Common myeloid progenitor, CD34-positive (primary cell): ENCODE data around the gene CHST10.

ENCODE experiments used
- CTCF ChIA-PET: fragments of 350-600 bp; sonication (Branson Sonifier 250); formaldehyde crosslinking; loops from one replicate; lab custom pipeline; 2021; ENCODE audit warnings: antibody characterized with exemption; lab: Charles Lee
- POLR2A ChIA-PET: fragments of 350-600 bp; sonication (Branson Sonifier 250); formaldehyde crosslinking; loops from one replicate; lab custom pipeline; 2021; ENCODE audit warnings: antibody characterized with exemption; lab: Charles Lee
- DNase-seq, 3 donors: peaks; one replicate each; pipeline versions ENCODE4 v3.0.0 to v3.0.0-alpha.2; 2013
- H3K27ac ChIP-seq, 2 experiments: 1 replicate in 1 of 2; 2 replicates in 1 of 2; pipeline ENCODE4 v1.7.0; 2013; ENCODE audit warnings: inconsistent platforms in 2 of 2, low read length in 2 of 2, mild to moderate bottlenecking in 2 of 2, low read depth in 1 of 2, moderate library complexity in 1 of 2; ENCODE audit not compliant: severe bottlenecking in 2 of 2, insufficient read depth in 1 of 2, poor library complexity in 1 of 2
- H3K27me3 ChIP-seq, 5 experiments: replicated peaks in 2 of 5; 1 replicate in 3 of 5; 2 replicates in 2 of 5; pipeline versions ENCODE4 v1.6.1 to v1.7.0; 2013; ENCODE audit warnings: low read length in 4 of 5, mild to moderate bottlenecking in 2 of 5, moderate library complexity in 2 of 5, inconsistent platforms in 1 of 5; ENCODE audit not compliant: insufficient read depth in 5 of 5, control insufficient read depth in 4 of 5
- H3K36me3 ChIP-seq, 4 experiments: 1 replicate in 2 of 4; 2 replicates in 2 of 4; pipeline versions ENCODE4 v1.6.1 to v1.7.0; 2013; ENCODE audit warnings: low read length in 3 of 4, control low read depth in 1 of 4, mild to moderate bottlenecking in 1 of 4; ENCODE audit not compliant: control insufficient read depth in 4 of 4, insufficient read depth in 4 of 4
- H3K4me1 ChIP-seq, 4 experiments: 1 replicate in 3 of 4; 2 replicates in 1 of 4; pipeline versions ENCODE4 v1.6.1 to v1.7.1; 2013; ENCODE audit warnings: low read length in 3 of 4, mild to moderate bottlenecking in 3 of 4, control low read depth in 1 of 4, inconsistent platforms in 1 of 4, moderate library complexity in 1 of 4; ENCODE audit not compliant: control insufficient read depth in 4 of 4, insufficient read depth in 4 of 4; ENCODE audit errors: control extremely low read depth in 1 of 4
- H3K4me3 ChIP-seq, 7 experiments: 1 replicate in 4 of 7; 2 replicates in 3 of 7; pipeline versions ENCODE4 v1.5.1 to v1.7.0; 2013; ENCODE audit warnings: mild to moderate bottlenecking in 7 of 7, low read length in 6 of 7, moderate library complexity in 6 of 7, inconsistent platforms in 2 of 7, low read depth in 2 of 7, control low read depth in 1 of 7; ENCODE audit not compliant: insufficient read depth in 4 of 7, control insufficient read depth in 1 of 7; ENCODE audit errors: extremely low read depth in 1 of 7
- H3K9me3 ChIP-seq, 5 experiments: 1 replicate in 4 of 5; 2 replicates in 1 of 5; pipeline versions ENCODE4 v1.6.1 to v1.7.1; 2013; ENCODE audit warnings: low read length in 4 of 5, mild to moderate bottlenecking in 2 of 5, inconsistent platforms in 1 of 5, low read depth in 1 of 5, moderate library complexity in 1 of 5; ENCODE audit not compliant: control insufficient read depth in 4 of 5, insufficient read depth in 2 of 5; ENCODE audit errors: control extremely low read depth in 1 of 5
- WGBS: methylation state at CpG from one replicate; pipeline ENCODE4 v1.1.5; 2013; ENCODE audit not compliant: insufficient coverage; 5-methylcytosine and 5-hydroxymethylcytosine counted together

Gene CHST10

DNA sequence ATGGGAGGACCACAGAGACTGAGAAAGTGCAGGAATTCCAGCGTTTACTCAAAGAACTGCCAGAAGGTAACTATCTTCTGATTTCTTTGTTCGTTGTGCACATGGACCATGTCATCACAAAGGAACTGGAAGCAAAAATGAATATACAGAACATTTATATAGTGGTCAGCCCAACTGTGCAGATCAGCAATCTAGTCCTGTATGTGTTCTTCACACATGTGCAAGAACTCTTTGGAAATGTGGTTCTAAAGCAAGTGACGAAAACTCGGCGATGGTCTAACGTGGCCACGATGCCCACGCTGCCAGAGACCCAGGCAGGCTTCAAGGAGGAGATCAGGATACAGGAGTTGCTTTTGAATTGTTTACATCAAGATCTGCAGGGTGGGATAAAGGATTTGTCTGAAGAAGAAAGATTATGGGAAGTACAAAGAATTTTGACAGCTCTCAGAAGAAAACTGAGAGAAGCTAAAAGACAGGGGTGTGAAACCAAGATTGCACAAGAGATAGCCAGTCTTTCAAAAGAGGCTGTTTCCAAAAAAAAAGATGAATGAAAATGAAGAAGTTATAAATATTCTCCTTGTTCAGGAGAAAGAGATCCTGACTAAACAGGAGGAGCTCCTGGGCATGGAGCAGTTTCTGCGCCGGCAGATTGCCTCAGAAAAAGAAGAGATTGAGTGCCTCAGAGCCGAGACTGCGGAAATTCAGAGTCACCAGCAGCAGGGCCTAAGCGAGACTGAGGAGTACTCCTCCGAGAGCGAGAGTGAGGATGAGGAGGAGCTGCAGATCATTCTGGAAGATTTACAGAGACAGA is 8.3 kb upstream of the CHST10 start:
- POLR2A ChIA-PET: interaction anchor here (0.6 kb wide), 1 partner anchor 725 kb away, joined by 3 read pairs; no protein-coding TSS in a partner anchor
- DNase-seq: no peak

DNA sequence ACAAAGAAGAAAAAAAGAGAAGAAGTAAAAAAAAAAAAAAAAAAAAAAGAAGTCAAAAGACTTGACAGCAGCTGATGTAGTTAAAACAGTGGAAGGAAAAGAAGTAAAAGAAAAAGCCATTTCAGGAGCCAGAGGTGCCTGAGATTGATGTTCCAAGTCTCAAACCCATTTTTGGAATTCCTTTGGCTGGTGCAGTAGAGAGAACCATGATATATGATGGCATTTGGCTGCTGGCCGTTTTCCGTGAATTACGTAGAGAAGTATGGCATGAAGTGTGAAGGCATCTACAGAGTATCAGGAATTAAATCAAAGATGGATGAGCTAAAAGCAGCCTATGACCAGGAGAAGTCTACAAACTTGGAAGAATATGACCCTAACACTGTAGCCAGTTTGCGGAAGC is 7.6 kb upstream of the CHST10 start:
- no peaks in the 10 kb centered on the region for H3K36me3 ChIP-seq
- POLR2A ChIA-PET: no interaction called here
- WGBS: 93% methylated on average over 4 of the region's 4 CpGs
- H3K27ac ChIP-seq: no peak overlapping the region
- H3K9me3 ChIP-seq: no peaks in the 10 kb centered on the region
- DNase-seq: no peak
- CTCF ChIA-PET: no interaction called here
- no peaks in the 10 kb centered on the region for H3K27me3 ChIP-seq
- no peak overlapping the region for H3K4me3 ChIP-seq
- H3K4me1 ChIP-seq: peaks cover 0 to 8% (median 2%) of the 10 kb centered on the region in 4 experiments

More for the DNA sequence above, 8.3 kb upstream of the CHST10 start:
- 88% methylated on average over 15 of the region's 15 CpGs for WGBS
- CTCF ChIA-PET: interaction anchor here (1.6 kb wide), 1 partner anchor 9 kb away, joined by 3 read pairs; no protein-coding TSS in a partner anchor
- H3K4me1 ChIP-seq: peaks cover 0 to 8% (median 2%) of the 10 kb centered on the region in 4 experiments
- H3K4me3 ChIP-seq: no peak overlapping the region
- H3K27ac ChIP-seq: no peak overlapping the region
- no peaks in the 10 kb centered on the region for H3K36me3 ChIP-seq
- peaks cover 0 to 4% (median 0%) of the 10 kb centered on the region in 5 experiments for H3K9me3 ChIP-seq
- no peaks in the 10 kb centered on the region for H3K27me3 ChIP-seq

DNA sequence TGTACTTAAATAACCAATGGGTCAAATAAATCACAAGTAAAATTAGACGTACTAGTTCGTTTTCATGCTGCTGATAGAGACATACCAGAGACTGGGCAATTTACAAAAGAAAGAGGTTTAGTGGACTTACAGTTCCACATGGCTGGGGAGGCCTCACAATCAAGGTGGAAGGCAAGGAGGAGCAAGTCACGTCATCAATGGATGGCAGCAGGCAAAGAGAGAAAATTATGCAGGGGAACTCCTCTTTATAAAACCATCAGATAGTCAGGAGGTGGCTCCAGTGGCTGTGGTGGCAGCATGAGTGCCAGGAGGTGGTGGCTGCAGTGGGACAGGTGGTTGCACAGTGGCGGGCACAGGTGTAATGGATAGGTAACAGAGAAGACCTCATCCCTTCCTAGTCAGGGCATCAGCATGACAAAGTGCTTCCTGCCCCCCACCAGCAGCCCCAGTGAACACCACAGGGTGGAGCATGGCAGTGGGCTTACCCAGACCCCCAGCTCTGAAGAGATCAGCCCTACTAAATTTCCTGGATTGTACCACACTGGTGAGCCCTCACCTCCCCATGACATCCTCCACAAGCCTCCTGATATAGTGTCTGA is 6.9 kb upstream of the CHST10 start:
- no peak for DNase-seq
- ChIA-PET CTCF (no interaction called here), POLR2A (no interaction called here)
- H3K4me1 ChIP-seq: peaks cover 0 to 8% (median 1%) of the 10 kb centered on the region in 4 experiments
- 97% methylated on average over 3 of the region's 4 CpGs for WGBS
- no peak overlapping the region for H3K4me3 ChIP-seq
- no peaks in the 10 kb centered on the region for H3K36me3 ChIP-seq
- H3K27me3 ChIP-seq: no peaks in the 10 kb centered on the region
- H3K9me3 ChIP-seq: no peaks in the 10 kb centered on the region
- no peak overlapping the region for H3K27ac ChIP-seq

DNA sequence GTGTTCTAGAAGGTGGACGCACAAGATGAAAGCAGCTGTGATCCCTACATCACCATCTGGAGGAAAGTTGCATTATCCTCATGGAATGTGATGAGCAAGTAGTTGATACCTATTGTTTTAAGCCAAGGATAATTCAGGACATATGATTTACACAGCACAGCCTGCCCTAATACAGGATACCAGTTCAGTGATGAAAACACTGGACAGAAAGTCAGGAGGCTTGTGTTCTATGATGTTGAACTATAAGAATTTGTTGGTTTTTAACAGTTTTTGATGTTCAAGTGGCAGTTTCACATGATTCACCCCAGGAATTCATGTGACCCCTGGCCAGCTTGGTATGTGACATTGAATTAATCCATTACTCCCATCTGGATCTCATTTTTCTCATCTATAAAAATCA is 6.2 kb upstream of the CHST10 start:
- Histone ChIP-seq H3K27ac (no peak overlapping the region), H3K4me3 (no peak overlapping the region), H3K9me3 (no peaks in the 10 kb centered on the region), H3K36me3 (no peaks in the 10 kb centered on the region), H3K4me1 (peaks cover 0 to 8% (median 1%) of the 10 kb centered on the region in 4 experiments), H3K27me3 (no peaks in the 10 kb centered on the region)
- no peak for DNase-seq
- ChIA-PET CTCF (no interaction called here), POLR2A (no interaction called here)
- WGBS: no CpG with 5 or more reads among the region's 1 CpG

- Histone ChIP-seq H3K4me1 (peaks cover 0 to 10% (median 1%) of the 10 kb centered on the region in 4 experiments), H3K9me3 (no peaks in the 10 kb centered on the region), H3K36me3 (no peaks in the 10 kb centered on the region), H3K4me3 (no peak overlapping the region), H3K27me3 (no peaks in the 10 kb centered on the region), H3K27ac (no peak overlapping the region)
- POLR2A ChIA-PET: no interaction called here
- WGBS: 100% methylated on average over 4 of the region's 4 CpGs
- DNase-seq: peak in 1 of 3 donors; percentile 20
- CTCF ChIA-PET: interaction anchor here (1.0 to 1.5 kb wide), 3 partner anchors 13 to 187 kb away, joined by 3 to 4 read pairs (median 4); no protein-coding TSS in a partner anchor
Measured at GRCh38 chr2:100422320-100423055, 5.0 kb upstream of the CHST10 start.

- WGBS: 95% methylated on average over 3 of the region's 3 CpGs
- ChIA-PET CTCF (no interaction called here), POLR2A (no interaction called here)
- DNase-seq: no peak
- no peaks in the 10 kb centered on the region for H3K36me3 ChIP-seq
- no peak overlapping the region for H3K27ac ChIP-seq
- H3K27me3 ChIP-seq: no peaks in the 10 kb centered on the region
- H3K9me3 ChIP-seq: no peaks in the 10 kb centered on the region
- no peak overlapping the region for H3K4me3 ChIP-seq
- H3K4me1 ChIP-seq: peaks cover 11 to 16% (median 14%) of the 10 kb centered on the region in 4 experiments
Measured at GRCh38 chr2:100419915-100420314, 2.4 kb upstream of the CHST10 start.
